EL (cell line): ENCODE measurements around the gene ATOH8.
"Not testable (repeated sequence)": the region's sequence is repeated elsewhere in the genome, so short reads cannot be mapped to it uniquely, and the experiment has no call there.

ENCODE experiments used
- DNase-seq: peaks from one replicate; pipeline ENCODE4 v3.0.0-alpha.2; 2016

Gene ATOH8, protein sequence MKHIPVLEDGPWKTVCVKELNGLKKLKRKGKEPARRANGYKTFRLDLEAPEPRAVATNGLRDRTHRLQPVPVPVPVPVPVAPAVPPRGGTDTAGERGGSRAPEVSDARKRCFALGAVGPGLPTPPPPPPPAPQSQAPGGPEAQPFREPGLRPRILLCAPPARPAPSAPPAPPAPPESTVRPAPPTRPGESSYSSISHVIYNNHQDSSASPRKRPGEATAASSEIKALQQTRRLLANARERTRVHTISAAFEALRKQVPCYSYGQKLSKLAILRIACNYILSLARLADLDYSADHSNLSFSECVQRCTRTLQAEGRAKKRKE

DNA sequence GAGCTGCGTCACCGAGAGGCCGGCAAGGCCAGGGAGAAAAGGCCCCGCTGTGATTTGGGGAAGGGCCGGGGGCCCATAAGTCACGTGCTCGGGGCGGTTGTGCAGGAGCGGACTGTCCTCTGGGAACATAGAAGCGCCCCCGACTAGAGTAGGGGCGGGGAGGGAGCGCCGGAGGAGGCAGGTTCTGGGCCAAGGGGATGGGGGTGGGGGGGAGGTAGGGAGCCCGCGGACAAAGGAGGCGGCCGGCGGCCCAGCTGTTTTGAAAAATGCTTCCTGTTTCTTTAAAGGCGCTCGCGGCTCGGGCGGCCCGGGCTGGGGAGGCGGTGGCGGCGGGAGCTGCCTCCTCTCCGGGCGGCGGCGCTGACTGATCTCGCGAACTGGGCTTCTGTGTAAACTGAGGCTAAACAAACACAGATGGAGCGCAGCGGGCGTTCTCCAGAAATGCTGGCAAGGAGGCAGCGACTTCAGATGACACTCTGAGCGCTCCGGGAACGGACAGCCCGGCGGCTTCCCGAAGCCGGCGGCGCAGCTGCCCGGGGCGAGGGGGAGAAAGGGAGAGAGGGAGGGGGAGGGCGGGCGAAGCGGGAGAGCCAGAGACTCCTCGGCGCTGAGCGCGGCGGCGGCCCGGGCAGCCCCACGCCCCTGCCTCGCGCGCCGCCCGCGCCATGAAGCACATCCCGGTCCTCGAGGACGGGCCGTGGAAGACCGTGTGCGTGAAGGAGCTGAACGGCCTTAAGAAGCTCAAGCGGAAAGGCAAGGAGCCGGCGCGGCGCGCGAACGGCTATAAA, at the start of gene ATOH8:
Gene ATOH8, plus strand, starts transcription at position 467 of the 788 bp plus-strand sequence. Its CDS starts 199 bp downstream, at position 666.
- DNase-seq = peak; percentile 63

DNA sequence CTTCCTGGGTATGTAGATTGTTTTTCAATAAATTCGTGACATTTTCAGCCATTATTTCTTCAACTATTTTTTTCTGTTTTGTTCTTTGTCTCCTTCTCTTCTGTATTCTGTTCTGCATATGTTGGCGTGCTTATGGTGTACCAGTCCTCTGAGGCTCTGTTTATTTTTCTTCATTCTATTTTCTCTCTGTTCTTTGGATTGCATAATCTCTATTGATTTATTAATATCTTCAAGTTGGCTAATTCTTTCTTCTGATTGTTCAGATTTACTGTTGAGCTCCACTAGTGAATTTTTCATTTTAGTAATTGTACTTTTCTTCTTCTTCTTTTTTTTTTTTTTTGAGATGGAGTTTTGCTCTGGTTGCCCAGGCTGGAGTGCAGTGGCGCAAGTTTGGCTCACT, 49.8 kb upstream of the ATOH8 start:
- no peak for DNase-seq

DNA sequence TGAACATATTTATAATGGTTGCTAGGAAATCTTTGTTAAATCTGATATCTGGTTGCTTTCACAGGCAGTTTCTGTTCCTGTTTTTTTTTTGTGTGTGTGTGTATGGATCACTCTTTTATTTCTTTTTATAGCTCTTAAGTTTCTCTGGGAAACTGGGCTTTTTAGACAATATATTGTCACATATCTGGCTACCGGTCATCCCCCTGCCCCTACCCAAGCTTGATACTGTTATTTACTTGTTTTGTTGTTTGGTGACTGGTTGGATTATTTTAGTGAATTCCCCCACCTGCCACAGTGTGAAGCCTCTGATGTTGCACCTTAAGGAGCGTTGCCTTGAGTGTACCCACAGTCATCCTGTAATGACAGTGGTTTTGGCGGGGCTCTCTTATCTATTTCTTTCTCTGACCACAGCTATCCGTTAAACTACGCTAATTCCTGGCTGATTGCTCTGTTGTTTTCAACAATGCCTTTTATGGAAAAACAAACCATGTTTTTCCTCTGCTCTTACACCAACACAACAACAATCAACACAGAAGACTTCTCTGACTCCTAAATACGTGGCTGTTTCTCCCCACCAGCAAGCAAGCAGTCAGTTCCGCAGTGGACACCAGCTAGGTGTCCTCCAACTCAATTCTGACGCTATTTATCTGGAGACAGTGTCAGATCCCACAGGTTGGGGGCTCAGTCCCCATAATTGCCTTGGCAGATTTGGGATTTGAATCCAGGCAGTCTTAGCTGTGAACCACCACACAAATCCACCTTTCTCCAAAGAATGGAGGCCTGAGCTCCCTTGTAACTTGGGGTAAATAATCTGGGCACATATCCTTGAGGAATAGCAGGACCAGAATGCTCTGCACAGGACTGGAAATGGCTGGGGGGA, 48.8 kb upstream of the ATOH8 start:
- DNase-seq = no peak

DNA sequence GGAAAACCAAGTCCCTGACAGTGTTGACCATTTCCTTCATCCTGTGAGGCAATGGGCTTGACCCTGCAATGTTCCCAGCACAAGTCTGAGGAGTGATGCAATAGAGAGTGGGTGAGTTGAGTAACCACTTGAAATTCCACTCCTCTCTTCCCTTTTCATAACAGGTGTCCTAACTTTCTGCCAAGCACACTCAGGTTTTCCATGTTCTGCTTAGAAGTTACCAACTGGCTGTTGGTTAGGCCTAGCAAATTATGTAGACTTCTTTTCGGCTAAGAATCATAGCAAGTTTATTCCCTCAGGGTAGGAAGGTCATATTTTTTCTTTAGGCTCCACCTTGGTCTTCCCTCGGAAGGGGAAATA, 48.1 kb upstream of the ATOH8 start:
- DNase-seq = peak; percentile 89

DNA sequence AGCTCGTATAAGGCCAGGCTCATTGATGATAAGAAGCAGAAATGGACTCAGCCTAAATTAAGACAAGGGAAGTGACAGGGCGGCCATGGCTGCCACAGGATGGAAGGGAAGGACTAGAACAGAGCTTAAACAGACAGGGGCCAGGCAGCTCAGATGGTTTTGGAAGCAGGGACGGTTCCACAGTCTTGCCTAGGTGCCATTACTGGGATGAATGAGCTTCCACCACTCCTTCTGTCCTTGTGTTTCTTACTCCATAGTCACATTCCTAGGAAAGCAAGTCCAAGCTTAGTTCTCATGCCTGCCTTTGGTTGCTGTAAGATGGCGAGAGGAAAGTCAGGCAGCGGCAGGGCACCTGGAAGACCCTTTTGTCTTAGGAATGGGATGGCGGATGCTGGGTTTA, 47.7 kb upstream of the ATOH8 start:
- DNase-seq = no peak

DNA sequence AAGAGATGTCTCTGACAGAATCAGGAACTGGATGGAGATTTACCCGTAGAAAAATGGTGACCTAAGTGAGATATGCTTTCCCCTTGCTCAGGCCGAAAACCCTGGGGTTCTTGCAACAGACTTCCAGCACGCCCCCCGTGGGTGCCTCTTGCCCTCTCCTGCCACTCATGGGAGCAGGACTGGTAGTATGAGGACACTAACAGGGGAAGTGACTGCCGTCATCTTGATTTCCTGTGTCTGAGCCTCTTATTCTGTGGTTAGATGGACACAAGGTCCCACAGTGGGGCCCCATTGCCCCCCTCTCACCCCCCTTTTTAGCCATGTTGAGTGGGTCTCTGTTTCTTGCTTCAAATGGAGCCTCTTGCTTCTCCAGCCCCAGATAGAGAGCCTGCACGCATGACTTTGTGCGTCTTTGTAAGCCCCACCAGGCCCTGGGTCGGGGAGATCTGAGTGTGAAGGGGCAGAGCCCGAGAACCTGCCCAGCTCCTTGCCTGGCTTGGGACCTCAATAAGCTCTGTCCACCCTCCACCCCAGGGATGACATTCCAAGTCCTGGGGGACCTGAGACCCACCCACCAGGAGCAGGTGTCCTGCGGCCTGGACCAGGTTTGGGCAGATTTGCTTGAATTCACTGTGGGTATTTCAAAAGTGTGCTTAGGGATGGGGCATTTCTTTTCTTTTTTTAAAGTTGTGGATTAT, 47.0 kb upstream of the ATOH8 start:
- DNase-seq = no peak

DNA sequence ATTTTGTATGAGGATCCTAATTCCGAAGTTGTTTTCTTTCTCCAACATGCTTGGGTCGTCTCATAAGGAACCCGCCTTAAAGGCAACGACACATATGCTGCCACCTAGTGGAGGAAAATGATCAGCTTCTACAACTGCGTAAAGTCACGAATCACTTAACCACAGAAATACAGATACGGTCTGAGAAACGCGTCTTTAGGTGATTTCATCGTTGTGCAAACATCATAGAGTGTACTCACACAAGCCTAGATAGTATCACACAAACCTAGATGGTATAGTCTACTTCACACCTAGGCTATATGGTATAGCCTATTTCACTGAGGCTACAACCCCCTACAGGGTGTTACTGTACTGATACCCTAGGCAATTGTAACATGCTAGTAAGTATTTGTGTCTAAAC, 46.5 kb upstream of the ATOH8 start:
- DNase-seq = peak; percentile 86

DNA sequence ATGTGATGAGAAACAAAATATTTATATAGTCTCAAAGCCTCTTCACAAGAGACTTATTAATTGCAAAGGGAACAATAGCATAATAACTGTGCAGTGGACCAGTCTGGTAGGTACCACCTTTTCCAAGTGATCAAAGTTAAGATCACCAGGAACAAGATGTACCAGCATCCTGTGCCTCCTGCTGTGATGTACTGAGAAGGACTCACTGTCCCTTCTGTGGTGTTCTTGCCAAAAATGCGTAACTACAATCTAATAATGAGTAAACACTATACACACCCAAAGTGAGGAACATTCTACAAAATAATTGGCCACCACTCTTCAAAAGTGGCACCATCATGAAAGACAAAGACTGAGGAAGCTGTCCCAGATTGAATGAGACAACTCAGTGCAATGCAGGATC, 45.1 kb upstream of the ATOH8 start:
- no peak for DNase-seq

DNA sequence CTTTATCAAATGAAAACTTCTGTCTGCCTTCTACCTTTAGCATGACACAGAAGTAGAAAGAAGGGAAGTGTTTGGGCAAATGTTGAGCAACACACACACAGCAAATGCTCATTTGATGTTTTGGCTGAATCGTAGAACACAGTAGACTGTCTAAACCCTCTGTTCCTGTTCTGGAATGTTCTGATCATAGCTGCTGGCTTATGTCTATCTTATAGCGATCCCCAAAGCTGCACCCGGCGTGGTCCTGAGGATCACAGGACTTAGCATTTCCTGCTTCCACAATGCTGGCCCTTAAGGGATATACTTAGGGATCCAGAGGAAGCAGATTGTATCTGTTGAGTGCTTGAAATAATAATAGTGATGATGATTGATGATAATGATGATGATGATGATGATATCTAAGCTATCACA, 44.4 kb upstream of the ATOH8 start:
- no peak for DNase-seq

DNA sequence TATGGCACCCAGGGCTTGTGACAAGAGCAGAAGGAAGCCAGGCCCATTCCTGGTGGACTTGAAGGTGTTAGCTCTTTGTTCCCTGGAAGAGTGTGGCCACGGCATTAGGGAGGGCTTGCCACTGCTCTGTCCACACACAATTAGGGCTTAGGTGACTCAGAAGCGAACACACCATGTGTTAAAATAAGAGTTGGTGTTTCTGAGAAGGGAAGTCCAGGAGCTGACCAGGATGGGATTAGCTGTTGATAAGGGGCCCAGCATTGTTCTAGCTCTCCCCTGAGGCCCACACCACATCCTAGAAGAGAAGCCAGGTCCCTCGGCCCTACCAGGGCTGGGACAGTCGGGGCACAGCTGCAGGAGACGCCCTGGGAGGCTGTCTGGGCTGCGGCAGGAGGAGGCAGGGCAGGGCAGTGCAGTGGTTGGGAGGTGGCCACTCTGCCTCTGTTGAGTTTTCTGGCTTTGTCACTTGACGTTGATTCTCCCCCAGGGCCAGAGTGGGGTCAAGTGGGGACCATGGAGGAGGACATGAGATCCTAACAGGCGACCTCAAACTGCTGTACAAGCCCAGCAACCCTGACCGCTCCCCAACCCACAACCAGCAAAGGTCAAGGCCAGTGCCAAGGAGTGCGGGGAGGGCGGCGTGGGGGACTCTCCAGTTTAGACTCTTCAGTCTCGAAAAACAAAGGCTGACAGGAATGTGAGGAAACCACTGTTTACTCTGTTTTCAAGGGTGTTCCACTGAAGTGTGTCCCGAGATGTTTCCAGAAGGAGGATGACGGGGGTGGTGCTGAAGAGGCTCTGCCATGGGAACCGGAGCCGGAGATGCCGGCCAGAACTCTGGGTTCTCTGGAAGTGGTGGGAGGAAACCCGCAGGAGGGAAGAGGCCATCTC, 42.9 kb upstream of the ATOH8 start:
- DNase-seq = no peak

DNA sequence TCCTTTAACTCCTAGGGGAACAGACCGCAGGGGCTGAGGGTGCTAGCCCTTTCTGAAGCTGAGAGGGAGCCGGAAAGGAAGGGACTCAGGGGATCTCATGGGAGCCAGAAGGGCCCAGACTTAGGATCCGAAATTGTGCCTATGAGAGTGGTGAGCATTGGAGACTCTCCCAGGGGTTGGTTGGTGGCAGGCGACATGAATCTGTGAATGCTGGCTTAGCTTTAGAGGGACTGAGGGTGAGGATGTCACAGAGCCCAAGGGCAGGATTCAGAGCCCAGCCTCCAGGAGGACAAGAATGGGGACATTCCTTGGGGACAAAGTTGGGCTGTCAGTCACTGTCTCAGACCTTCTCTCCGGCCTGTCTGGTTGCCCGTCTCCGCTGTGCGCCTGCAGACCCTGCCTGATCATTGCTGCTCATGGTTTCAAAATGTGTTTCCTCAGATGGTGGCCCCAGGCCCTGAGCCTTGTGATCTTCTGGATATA, 42.2 kb upstream of the ATOH8 start:
- DNase-seq = no peak

DNA sequence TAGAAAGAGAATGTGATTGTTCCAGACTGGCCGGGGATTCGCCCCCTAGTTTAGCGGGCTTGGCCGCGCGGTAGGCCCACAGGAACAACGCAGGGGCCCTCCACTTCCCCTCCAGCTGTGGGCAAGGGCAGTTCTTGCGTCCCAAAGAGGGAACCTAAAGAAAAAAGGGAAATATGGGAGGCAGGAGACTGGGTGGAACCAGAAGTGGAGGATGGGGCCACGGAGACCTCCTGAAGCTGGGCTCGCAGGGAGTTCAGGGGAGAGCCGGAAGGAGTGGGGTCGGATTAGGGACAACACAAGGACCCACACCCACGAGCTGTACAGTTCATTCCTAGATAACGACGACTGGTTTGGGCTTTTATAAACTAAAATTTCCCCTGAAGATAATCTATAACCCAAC, 41.5 kb upstream of the ATOH8 start:
- DNase-seq = no peak

DNA sequence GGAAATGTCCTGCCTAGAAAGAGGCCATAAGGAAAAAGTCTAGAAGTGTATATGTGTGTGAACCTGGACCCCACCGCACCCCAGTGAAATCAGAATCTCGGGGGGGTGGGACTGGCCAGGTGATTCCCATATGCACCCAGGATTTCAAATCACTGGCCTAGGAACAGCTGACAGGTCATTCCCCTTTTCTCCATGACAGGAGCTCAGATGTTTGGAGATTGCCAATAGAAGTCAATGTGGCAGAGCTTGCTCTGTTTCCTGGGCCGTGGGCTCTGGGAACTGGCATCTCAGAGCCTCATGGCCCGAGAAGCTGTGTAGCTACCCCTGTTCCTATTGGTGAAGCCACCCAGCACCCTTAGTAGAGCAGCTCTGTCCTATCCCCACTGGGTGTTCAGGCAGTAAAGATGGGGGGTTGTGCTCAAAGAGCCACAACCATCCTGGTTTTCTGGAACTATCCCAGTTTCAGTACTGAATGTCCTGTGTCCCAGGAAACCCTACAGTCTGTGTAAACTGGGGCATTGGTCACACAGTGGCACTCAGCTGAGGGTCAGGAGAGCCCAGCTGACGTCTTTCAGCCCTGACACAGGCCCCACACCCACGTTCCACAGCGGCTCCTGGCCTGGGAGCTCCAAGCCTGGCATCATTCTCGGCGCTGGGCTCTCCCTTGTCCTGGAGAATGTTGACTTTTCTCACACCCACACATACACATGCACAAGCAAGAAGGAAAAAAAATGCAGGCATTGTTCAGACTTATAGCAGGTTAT, 40.8 kb upstream of the ATOH8 start:
- peak; percentile 23 for DNase-seq

DNA sequence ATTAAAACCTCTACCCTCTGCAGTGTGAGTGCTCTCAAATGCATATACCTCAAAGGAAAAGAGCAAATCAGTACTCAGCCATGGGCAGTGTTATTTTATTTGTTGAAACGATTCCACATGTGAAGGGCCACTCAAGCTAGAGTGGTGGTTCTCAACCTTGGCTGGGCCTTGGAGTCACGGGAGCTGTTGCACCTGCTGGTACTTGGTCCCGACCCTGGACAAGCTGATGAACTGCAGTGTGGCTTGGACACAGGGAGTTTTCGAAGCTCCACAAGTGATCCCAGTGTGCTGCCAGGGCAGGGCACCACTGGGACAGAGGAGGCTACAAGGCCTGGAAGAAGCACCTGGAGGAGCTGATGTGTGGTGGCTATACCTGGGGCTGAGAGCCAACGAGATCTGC, 40.0 kb upstream of the ATOH8 start:
- DNase-seq = no peak

DNA sequence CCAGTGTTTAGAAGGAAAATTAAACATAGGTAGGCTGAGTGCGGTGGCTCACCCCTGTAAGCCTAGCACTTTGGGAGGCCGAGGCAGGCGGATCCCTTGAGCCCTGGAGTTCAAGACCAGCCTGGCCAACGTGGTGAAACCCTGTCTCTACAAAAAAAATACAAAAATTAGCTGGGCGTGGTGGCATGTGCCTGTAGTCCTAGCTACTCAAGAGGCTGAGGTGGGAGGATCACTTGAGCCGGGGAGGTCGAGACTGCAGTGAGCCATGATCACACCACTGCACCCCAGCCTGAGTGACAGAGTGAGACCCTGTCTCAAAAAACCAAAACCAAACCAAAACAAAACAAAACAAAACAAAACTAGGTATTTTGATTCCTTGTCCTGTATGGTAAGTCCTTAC, 39.4 kb upstream of the ATOH8 start:
- not testable (repeated sequence) for DNase-seq

DNA sequence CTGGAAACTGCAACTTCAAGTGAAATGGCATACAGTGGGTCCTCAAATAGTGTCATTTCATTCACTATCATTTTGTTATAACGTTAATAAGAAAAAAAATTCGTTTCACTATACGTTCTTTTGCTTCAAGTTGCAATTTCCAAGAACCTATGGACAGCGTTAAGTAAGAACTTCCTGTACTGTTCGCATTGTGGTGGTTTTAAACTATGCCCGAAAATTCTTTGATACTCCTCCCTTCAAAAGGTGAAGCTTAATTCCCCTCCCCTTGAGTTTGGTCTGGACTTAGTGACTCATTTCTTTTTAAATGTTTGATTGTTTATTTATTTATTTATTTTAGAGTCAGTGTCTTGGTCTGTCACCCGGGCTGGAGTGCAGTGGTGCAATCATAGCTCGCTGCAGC, 39.0 kb upstream of the ATOH8 start:
- no peak for DNase-seq

DNA sequence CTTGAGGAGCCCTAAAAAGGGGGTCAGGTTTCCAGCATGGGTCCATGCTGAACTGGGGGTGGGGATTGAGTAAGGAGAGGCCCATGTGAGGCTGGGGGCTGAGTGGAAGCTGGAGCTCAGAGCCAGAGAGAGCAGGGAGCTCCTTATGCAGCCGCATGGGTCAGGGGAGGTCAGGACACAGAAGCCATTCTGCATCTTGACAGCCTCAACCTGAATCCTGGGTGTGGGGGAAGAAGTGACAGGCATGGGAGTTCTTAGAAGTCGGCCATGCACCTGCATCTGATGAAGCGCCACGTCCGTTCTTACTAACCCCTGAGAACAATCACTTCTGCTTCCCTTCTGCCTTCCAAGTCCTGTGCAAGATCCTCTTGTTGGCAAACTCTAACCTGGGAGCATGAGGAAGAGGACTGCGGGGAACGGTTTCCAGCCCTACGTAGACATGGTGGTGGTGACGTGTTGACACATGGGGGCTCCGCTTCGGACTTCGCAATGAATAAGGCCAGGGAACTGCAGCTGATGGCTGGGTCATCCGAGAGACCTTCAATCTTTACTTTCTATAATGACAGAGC, 37.4 kb upstream of the ATOH8 start:
- no peak for DNase-seq

DNA sequence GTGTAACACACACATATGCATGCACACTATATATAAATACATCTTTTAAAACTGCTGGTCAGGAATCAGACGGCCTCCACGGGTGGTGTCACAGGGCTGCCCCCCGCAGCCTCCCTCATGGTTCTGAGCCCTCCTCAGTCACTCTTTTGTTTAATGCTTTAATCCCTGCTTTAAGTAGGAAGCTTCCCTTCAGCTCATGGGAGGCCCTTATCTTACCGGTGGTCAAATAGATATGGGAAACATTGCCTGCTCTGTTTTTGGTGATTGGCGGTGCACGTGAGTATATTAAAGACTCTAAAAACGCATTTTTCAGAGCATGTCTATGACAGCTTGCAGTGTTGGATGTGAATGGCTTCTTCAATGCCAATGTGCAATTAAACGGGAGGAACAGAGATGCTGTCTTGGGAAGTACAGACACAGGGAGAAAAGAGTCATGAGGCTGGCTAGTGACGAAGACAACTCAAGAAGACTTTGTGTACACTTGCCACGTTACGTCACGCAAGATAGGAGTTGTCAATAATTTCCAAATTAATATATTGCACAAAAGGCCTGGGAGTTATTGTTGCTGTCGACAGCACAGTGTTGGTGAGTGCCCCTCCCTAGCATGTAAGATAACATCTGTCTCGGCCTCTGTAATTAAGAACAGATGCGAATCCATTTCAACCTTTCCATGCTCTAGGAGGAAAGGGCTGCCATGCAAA, 36.3 kb upstream of the ATOH8 start:
- peak; percentile 81 for DNase-seq

DNA sequence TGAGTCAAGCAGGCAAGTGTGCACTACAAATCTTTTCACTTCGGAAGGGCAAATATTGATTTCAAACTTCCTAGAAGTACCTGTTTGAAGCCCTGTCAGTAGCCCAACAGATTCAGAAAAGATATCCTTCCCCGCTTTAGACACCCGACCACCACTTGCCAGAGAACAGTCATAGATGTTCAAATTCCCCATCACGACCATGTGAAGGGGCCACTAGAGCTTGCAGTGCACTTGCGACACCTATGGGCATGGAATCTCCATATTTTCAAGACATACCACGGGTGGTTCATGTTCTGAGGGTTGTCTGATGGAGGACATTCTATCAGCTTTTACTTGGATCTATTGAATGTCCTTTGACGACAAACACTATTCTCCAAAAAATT, 35.8 kb upstream of the ATOH8 start:
- DNase-seq = no peak
